Activated naive CD8-positive, alpha-beta T cell treated with anti-CD3 and anti-CD28 coated beads, Interleukin-2, amount 50 U/mL, for 16 hours (primary cell): ENCODE data around the gene SLC36A4.
A peak's percentile ranks its signal among the peaks of the same experiment; 100 is the strongest.
"Not testable (repeated sequence)": the region's sequence is repeated elsewhere in the genome, so short reads cannot be mapped to it uniquely, and the experiment has no call there.

Source experiments
- DNase-seq: peaks from one replicate; pipeline ENCODE4 v3.0.0-alpha.2; 2020; ENCODE audit warnings: low read depth, low spot score

Gene SLC36A4

DNA sequence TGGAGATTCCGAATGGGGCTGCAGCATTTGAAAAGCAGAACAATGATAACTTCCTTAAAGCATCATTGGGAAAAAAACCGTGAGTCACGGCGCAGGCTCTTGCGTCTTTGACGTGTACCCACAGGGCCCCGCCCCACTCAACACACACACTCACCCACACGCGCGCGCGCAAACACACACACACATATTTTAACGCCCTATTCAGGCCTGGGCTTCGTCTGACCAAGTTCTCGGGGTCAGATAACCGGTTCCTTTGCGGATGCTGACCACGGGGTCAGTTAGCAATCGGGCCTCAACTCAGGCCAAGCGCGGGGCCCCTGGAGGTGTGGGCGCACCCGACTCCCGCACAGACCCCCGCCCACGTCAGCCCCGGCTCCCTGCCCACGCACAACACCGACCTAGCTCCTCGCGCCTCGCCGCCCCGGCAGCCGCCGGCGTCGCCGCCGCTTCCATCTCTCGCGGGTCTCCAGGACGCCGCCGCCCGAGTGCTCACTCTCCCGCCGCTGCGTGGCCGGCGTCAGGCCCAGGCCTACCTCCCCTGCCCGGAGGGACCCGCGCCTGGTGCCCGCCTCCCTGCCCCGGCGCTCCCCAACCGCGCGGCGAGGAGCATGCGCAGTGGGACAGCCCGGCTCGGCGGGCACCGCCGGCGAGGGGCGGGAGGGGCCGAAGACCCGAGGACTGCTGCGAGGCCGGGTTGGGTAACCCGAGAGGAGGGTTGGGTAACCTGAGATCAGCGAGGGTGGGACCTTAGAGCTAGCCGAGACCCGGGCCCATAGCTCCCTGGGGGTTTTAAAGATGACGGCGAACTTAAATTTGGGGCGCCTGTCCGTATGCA lies at the start of gene SLC36A4:
Gene SLC36A4, minus strand, starts transcription at position 612 of the 835 bp plus-strand sequence. Its CDS starts 159 bp downstream, at position 453.
- peak; percentile 70 for DNase-seq

DNA sequence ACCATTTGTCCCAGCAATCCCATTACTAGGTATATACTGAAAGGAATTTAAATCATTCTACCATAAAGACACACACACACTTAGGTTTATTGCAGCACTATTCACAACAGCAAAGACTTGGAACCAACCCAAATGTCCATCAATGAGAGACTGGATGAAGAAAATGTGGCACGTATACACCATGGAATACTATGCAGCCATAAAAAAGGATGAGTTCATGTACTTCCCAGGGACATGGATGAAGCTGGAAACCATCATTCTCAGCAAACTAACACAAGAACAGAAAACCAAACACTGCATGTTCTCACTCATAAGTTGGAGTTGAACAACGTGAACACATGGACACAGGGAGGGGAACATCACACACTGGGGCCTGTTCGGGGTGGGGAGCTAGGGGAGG lies 49.0 kb upstream of the SLC36A4 start:
- DNase-seq: not testable (repeated sequence)

DNA sequence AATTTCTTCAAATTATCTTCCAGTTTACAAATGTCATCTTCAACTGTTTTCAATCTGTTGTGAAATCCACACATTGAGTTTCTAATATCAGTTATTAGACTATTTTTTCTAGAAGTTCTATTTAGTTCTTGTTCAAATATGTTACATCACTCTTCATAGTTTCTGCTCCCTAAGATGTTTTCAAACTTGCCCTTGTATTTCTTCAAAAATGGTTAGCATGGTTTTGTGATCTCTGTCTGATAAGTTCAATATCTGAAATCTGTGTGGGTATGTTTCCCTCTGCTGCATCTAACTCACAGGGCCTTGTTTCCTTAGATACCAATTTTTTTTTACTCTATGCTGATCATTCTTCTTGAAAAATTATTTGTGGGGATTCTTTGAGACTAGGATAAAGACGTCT lies 46.2 kb upstream of the SLC36A4 start:
- no peak for DNase-seq

DNA sequence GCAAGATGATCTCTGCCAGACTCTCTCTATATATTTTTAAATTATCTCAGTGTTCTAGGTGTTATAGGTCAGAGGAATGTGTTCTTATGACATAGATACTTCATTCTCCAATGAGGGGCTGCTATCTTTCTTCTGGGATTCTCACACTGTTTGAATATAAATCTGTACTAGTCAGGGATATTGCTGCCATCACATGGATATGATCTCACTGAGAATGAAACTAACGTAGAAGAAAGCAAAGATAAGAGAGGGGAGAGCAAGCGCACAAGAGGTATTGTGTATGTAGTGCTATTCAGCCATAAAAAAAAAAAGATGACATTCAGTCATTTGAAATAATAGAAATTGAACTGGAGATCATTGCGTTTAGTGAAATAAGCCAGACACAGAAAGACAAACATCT lies 42.2 kb upstream of the SLC36A4 start:
- no peak for DNase-seq

DNA sequence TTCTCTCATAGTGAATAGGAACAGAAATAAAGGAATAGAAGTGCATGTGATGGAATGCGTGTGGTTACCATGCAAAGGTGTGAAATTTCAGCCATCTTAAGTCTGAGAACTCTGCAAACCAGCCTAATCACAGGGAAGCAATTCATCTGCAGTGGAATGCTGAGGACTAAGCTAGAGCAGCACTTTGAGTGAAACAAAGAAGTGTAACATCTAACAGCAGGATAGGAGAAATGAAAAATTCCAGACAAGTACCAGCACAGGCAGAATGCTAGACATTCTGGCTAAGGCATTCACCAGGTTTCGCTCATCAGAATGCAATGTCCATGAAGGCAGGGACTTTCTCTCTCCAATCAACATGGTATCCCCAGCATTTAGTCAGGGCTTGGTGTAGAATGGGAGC lies 41.2 kb upstream of the SLC36A4 start:
- no peak for DNase-seq

DNA sequence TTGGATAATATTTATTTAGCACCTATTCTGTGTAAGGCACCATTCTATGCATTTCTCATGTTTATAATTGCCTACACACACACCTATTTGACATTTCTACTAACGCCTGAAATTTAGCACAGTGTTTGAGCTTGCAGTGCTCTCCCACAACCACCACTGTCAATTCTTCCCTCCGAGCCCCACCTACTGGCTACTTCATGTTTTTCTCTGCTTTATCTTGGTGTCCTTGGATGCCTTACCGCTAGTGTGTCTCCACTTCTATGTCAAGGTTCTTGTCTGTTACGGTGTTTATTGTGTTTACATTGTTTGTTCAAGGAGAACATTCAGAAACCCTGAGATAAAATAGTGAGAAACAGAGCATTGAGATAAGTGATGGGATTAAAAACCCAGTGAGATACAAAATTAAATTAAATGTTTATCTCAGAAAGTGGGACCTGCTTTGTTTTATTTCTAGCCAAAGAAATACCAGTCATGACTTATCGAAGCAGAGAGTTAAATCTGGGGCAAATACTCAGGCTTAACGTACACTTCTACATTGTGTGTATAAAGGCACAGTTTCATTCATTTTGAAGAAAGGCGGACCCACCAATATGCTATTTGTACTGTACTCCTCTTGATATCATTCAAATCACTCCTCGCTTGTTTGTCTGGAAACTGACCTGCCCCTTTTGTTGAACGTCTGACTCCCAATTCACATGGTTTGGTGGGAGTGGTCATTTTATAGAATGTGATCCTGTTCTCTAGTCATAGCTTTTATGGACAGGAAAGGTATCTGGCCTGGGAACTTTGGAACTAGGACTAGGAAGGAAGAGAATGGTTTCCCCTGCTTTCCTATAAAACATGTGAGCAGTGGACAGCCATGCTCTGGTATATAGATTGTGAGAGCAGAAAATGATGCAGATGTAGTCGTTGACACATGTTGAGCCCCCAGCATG lies 39.2 kb upstream of the SLC36A4 start:
- no peak for DNase-seq

DNA sequence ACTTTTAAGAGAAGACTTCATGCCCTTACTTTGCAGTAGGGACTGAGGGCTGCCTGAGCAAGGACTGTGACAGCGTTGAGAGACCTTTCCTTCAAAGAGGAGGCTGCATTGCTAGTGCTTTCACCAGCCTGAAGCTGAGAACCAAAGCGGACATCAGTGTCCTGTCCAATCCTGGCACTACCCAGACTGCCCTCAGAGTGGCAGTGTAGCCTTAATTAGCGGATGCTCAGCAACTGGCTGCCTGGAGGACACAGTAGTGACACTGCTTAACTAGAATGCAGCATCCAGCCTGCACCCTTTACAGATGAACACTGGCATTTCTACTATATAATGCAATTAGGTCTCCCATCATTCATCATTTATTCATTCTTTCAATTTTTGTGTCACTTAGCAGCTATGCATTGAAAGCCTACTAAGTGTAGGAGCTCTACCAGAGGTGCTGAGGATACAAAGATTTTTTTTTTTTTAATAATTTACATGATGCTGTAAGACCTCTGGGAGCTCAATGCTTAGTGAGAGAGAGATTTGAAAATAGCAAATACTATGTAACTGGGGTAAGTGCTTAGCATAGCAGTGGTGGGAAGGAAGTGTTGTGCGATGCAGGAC lies 36.9 kb upstream of the SLC36A4 start:
- no peak for DNase-seq

DNA sequence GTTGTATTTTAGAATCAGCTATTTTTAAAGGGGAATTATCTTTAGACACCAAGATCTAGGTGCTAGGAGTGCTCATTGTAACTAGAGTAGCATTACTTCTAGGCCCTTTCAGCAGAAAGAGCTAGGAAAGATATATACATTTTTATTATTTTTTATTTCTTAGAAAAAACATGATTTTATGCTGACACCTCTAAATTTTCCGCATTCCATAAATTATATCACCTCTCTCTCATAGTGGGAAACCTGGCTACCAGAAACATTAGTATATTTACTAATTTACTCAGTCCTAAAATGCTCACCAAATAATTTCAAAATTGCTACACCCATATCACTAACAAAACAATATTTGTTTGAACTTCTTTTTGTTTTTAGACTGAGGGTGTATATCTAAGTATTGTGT lies 32.1 kb upstream of the SLC36A4 start:
- no peak for DNase-seq

DNA sequence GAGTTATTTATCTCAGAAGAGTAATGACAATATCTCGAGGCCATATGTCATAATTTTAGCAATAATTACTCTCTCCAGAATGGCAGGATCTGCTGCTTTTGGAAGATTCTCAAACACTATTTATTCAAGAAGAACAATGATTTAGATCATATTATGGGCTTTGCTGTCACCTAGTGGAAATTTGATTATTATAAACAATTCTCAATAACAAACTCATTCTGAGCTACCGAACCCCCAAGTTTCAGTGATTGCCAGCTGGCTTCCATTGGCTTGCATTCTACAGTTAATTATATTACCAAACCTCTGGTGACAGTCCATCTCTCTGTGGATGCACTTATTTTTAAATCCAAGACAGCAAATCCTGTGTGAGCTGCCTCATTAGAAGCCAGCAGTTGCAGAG lies 27.9 kb upstream of the SLC36A4 start:
- DNase-seq: no peak

DNA sequence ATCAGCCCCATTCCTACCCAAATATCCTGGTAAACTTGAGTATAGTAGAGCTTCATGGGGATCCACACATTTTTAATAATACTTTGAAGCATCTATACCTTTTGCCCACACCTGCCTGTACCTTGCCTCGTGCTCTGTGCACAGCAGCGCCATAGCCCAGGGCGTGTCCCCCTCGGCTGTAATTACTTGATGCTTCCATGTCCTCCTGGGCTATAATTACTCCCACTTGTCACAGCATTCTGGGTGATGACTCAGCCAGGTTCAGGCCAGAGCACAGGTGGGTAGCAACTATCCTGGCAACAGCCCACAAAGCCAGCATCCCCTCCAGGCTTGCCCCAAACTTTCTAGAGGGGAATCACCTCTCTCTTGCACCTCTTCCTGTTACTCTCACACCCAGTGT lies 23.7 kb upstream of the SLC36A4 start:
- no peak for DNase-seq

DNA sequence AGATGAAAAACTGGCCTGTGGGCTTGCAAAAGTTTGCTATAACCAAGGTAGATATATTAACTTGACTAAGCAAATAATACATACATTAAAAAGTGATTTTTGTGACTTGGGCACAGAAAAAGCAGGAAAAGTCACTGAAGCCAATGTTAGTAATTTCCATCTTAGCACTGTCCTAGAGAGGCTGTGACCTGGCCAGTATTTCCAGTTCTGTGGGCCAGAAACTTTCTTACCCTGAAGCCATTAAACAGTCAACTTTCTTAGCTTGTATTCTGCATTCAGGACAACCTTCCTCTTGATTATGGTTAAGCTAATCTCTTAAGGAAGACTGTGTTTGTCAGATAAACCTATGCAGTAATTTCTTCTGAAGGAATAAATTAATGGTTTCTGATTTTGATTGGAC lies 22.3 kb upstream of the SLC36A4 start:
- DNase-seq: no peak

DNA sequence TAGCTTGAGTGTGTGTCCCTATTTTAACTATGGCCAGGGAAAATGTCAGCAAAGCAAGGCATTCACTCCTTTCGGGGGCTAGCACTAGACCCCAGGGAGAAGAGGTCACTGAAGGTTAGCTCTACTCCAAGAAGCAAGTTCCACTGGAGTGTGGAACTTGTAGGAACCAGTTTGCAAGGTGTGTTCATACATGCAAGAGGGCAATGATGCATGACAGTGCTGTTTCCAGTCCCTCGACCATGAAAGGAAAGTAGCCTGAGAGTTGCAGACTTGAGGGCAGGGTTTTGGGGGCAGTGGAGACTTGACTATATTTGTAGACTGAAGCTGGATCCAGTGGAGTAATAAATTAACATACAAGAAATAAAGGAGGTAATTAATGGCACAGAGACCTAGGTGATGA lies 21.6 kb upstream of the SLC36A4 start:
- DNase-seq: no peak

DNA sequence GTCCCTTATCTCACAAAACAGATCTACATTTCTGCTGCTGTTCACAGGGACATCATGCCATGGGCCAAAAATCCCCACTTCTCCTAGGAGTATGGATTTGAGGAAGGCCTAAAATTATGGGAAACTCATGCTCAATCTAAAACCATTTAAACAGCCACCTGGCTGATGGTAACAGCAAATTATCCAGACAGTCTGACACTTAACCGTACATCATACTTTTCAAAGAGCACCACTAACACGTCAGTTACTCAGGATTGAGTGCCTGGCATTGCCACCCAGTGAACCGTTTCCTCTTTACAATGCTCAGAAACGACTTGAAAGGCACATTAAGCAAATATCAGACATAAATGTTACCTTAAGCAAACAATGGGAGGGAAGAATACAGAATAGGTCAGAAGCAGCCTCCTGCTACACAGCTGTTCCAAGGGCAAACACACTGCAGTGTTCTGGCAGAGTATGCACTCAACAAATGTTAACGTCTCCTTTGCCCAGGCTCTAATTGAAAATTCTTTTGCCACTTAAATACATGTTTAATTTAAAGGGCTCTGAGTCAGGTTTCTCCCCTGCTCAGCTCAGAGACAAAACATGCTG lies 18.8 kb upstream of the SLC36A4 start:
- no peak for DNase-seq

DNA sequence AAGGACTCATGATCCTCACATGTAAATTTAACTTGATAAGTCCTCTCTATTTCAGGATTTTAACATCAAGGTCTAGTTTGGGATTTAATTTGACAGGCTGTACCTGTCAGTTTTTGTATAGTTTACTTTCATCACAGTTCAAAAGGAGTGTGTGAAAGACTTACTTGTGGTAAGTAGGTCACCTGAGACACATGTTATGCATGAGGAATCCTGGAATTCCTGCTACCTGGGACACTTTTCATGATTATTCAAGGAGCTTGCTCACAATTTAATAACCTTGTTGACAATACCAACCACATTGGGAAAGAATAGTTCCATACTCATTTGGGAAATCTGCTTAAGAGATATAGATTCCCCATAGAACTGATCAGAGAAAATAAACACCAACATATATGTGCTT lies 15.8 kb upstream of the SLC36A4 start:
- DNase-seq: no peak

DNA sequence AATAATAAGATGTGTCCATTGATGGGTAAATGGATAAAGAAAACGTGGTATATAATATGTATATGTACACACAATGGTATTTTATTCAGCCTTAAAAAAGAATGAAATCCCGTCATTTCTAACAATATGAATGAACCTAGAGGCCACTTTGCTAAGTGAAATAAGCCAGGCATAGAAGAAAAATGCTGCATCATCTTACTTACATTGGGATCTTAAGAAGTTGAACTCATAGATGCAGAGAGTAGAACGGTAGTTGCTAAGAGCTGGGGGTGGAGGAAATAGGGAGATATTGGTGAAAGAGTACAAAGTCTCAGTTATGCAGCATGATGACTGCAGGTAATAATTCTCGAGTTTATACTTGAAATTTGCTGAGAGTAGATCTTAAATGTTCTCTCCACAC lies 14.3 kb upstream of the SLC36A4 start:
- DNase-seq: no peak

DNA sequence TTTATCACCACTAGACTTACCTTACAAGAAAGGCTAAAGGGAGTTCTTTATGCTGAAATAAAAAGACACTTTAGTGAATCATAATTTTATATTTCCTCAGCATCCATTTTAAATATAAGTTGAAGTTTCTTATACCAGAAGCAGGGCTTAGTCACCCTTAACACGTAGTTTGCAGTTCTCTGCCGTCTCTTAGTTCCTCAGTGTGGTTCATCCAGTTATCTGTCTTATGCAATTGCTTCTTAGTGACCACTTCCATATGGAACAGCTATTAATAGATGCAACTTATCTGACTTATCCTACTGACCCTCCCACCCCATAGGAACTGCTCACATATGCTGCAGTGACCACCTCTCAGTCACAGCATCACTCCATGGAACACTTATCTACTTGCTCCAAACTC lies 11.7 kb upstream of the SLC36A4 start:
- DNase-seq: no peak

DNA sequence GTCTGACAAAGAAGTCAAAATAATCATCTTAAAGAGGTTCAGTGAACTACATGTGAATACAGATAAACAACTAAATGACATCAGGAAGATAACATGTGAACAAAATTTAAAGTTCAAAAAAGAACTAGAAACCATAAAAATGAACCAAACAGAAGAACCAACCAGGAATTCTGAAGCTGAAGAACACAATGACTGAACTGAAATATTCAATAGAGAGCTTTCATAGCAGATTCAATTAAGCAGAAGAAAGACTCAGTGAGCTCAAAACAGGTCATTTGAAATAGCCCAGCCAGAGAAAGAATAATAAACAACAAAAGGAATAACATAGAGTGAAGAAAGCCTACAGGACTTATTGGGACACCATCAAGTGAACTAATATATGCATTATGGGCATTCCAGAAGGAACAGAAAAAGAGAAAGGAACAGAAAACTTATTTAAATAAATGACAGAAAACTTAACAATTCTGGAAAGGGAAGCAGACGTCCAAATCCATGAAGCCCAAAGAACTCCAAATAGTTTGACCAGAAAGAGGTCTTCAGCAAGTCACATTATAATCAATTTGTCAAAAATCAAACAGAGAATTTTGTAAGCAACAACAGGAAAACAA lies 11.0 kb upstream of the SLC36A4 start:
- DNase-seq: no peak

DNA sequence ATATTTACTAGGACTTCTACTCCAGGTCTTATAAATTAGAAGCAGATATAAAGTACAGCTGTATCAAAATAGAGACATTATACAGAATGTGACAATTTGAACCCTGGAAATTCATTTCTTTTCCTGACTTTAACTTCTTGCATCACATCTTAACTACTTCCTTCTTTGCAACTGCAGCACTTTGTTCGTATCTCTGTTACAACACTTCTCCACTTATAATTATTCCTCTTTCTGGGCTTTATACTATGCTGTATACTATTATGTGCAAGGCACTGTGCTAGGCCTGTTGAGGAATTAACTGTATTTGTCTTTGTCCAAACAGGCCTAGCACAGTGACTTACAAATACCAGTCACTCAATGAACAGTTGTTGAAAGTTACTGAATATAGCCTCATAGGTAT lies 1.8 kb upstream of the SLC36A4 start:
- DNase-seq: no peak

DNA sequence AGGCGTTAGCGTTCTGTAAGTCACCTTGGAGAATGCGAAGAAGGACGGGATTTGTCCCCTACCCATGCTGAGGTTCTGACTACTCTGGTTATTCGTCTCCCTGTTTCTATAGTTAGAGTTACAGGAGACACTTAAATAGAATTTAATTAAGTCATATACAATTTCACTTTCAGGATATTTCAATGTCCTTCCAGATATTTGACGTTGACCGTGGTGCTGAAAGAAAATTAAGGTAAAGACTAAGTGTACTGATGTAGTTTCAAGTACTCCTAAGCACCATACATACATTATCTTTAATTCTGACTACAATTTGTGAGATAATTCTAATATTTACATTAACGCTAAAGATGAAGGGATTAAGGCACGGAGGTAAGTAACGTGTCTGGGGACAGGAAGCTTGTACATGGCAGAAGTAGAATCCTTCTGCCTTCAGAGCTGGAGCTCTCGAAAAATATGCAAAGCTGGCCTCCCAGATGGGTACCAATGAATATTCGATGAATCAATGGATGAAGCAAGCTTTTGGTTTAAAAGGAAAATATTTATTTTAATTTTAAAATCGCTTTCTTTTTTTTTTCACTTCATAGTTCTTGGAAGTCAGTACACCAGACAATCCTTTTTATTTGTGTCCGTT lies 539 bp upstream of the SLC36A4 start:
- DNase-seq: no peak

DNA sequence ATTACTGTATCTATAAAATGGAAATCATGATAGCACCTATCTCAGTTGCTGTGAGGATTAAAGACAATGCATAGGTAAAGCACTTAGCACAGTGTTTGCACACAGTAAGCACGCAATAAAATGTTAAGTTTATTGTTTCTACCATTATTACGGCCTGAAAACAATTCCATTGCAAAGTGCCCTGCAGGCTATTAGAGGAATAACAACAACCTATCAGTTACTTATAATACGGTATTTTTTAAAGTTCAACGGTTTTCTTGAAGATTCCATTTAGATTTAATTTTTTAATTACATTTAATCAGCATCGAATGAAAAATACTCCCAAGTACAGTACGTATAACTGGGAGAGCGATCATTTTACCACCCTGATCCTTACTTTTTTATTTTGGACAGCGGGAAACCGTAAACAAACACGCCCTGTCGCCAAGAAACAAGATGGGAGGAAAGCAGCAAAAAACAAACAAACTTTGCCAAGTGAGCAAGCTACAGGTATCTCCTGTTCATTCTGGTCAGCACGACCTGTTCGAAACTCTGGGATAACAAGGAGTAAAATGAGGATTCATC lies 893 bp downstream of the SLC36A4 start:
- no peak for DNase-seq
